Activated CD8-positive, alpha-beta T cell treated with anti-CD3 and anti-CD28 coated beads for 36 hours (primary cell): ENCODE data around the gene SRSF7. TPM values are rescaled to one million over a fixed set of nuclear protein-coding genes. Genes with fewer than 3 reads are reported as not detected.

Experiments used
- ATAC-seq: fragments of 200-7000 bp; cut with Tn5 transposase; one replicate; pipeline ENCODE4 v1.10.0; 2021; ENCODE audit warnings: mild to moderate bottlenecking, moderate library complexity
- CTCF ChIA-PET: fragments of 350-600 bp; sonication (Branson Sonifier 250); formaldehyde crosslinking; loops from one replicate; lab custom pipeline; 2021; ENCODE audit warnings: antibody characterized with exemption; lab: Charles Lee
- POLR2A ChIA-PET: fragments of 350-600 bp; sonication (Branson Sonifier 250); formaldehyde crosslinking; loops from one replicate; lab custom pipeline; 2021; ENCODE audit warnings: antibody characterized with exemption; lab: Charles Lee
- DNase-seq: peaks from one replicate; pipeline ENCODE4 v3.0.0-alpha.2; 2020
- H3K27ac Mint-ChIP-seq: one replicate; pipeline ENCODE4 v1.8.0; 2021; ENCODE audit warnings: mild to moderate bottlenecking, mixed read lengths
- H3K27me3 Mint-ChIP-seq: one replicate; pipeline ENCODE4 v1.8.0; 2021; ENCODE audit warnings: mixed read lengths
- H3K36me3 Mint-ChIP-seq: one replicate; pipeline ENCODE4 v1.8.0; 2021; ENCODE audit warnings: low read depth, mixed read lengths
- H3K4me1 Mint-ChIP-seq: one replicate; pipeline ENCODE4 v1.8.0; 2021; ENCODE audit warnings: low read depth, mixed read lengths
- H3K4me3 Mint-ChIP-seq: one replicate; pipeline ENCODE4 v1.8.0; 2021; ENCODE audit warnings: mild to moderate bottlenecking, moderate library complexity, mixed read lengths
- H3K9me3 Mint-ChIP-seq: one replicate; pipeline ENCODE4 v1.8.0; 2021; ENCODE audit warnings: mixed read lengths
- CTCF ChIP-seq: fragments of 200-600 bp; IDR thresholded peaks from one replicate; pipeline ENCODE4 v1.8.0; 2022; ENCODE audit warnings: antibody characterized with exemption, mild to moderate bottlenecking
- intact Hi-C: fragments of 100-400 bp; cut with micrococcal nuclease; formaldehyde crosslinking; loops from one replicate; pipeline ENCODE4 v1.10.0; 2022
- total RNA-seq, 2 experiments: library from RNA; stranded (reverse); gene quantifications; one replicate each; pipeline ENCODE4 v1.2.3, GENCODE V29; 2021

Gene SRSF7
- total RNA-seq, 2 experiments from 2014 or later: 320 to 333 TPM

GRCh38 chr2:38745267-38745666 is 5.9 kb downstream of the SRSF7 start:
- Mint-ChIP-seq H3K4me1 (peaks cover 65% of the 10 kb centered on the region), H3K27ac (peak overlapping the region; percentile 79), H3K9me3 (no peaks in the 10 kb centered on the region), H3K36me3 (peaks cover 88% of the 10 kb centered on the region), H3K27me3 (no peaks in the 10 kb centered on the region), H3K4me3 (peak overlapping the region; percentile 95)
- ATAC-seq: no peak
- CTCF ChIA-PET: interaction anchor here (0.7 to 8.3 kb wide), 3 partner anchors 22 to 209 kb away, joined by 3 to 95 read pairs (median 3); no protein-coding TSS in a partner anchor
- POLR2A ChIA-PET: interaction anchor here (0.6 to 12.8 kb wide), 7 partner anchors 11 to 233 kb away, joined by 3 to 209 read pairs (median 4); partner anchors contain the start of gene HNRNPLL
- intact Hi-C loops: loop anchor here (10.0 kb wide), 1 partner anchor 430 kb away; no protein-coding TSS in a partner anchor
- TF ChIP-seq CTCF: no peak
- DNase-seq: no peak

GRCh38 chr2:38744399-38744780 is 6.8 kb downstream of the SRSF7 start:
- CTCF ChIA-PET: interaction anchor here (0.6 to 8.3 kb wide), 10 partner anchors 10 to 279 kb away, joined by 3 to 95 read pairs (median 4); partner anchors contain the start of gene HNRNPLL

GRCh38 chr2:38743672-38744398 is 7.3 kb downstream of the SRSF7 start:
- ATAC-seq: no peak
- ChIA-PET POLR2A (interaction anchor here (0.7 to 12.8 kb wide), 25 partner anchors 7 to 205 kb away, joined by 3 to 209 read pairs (median 4); partner anchors contain the start of genes HNRNPLL and SRSF7), CTCF (interaction anchor here (0.6 to 8.3 kb wide), 13 partner anchors 9 to 278 kb away, joined by 3 to 95 read pairs (median 4); partner anchors contain the start of gene HNRNPLL)
- Mint-ChIP-seq H3K9me3 (peaks cover 2% of the 10 kb centered on the region), H3K4me1 (peaks cover 65% of the 10 kb centered on the region), H3K4me3 (no peak overlapping the region), H3K36me3 (peaks cover 85% of the 10 kb centered on the region), H3K27ac (peak overlapping the region; percentile 75), H3K27me3 (no peaks in the 10 kb centered on the region)
- TF ChIP-seq CTCF: no peak
- intact Hi-C loops: loop anchor here (5.0 to 10.0 kb wide), 2 partner anchors 207 to 429 kb away; no protein-coding TSS in a partner anchor
- no peak for DNase-seq

More at GRCh38 chr2:38744399-38744780, 6.8 kb downstream of the SRSF7 start:
- no peak overlapping the region for H3K4me3 Mint-ChIP-seq
- DNase-seq (no peak), ATAC-seq (peak; percentile 7)
- H3K27ac Mint-ChIP-seq: peak overlapping the region; percentile 72
- H3K36me3 Mint-ChIP-seq: peaks cover 84% of the 10 kb centered on the region
- no peaks in the 10 kb centered on the region for H3K27me3 Mint-ChIP-seq
- no peaks in the 10 kb centered on the region for H3K9me3 Mint-ChIP-seq
- intact Hi-C loops: loop anchor here (5.0 to 10.0 kb wide), 2 partner anchors 207 to 430 kb away; no protein-coding TSS in a partner anchor
- POLR2A ChIA-PET: interaction anchor here (0.7 to 12.8 kb wide), 17 partner anchors 6 to 232 kb away, joined by 3 to 209 read pairs (median 4); partner anchors contain the start of genes HNRNPLL and SRSF7
- TF ChIP-seq CTCF: no peak
- peaks cover 65% of the 10 kb centered on the region for H3K4me1 Mint-ChIP-seq

- H3K4me1 Mint-ChIP-seq: peaks cover 61% of the 10 kb centered on the region
- peak overlapping the region; percentile 75 for H3K27ac Mint-ChIP-seq
- ATAC-seq (peak; percentile 28), DNase-seq (no peak)
- ChIA-PET CTCF (interaction anchor here (0.7 to 8.3 kb wide), 11 partner anchors 8 to 208 kb away, joined by 3 to 95 read pairs (median 4); partner anchors contain the start of gene HNRNPLL), POLR2A (interaction anchor here (0.7 to 12.8 kb wide), 23 partner anchors 8 to 368 kb away, joined by 3 to 209 read pairs (median 4); partner anchors contain the start of genes GALM, HNRNPLL and SRSF7)
- TF ChIP-seq CTCF: no peak
- peaks cover 85% of the 10 kb centered on the region for H3K36me3 Mint-ChIP-seq
- intact Hi-C loops: loop anchor here (5.0 to 10.0 kb wide), 2 partner anchors 206 to 428 kb away; no protein-coding TSS in a partner anchor
- H3K9me3 Mint-ChIP-seq: peaks cover 2% of the 10 kb centered on the region
- no peak overlapping the region for H3K4me3 Mint-ChIP-seq
- H3K27me3 Mint-ChIP-seq: no peaks in the 10 kb centered on the region
Measured at GRCh38 chr2:38742797-38743559, 8.2 kb downstream of the SRSF7 start.
